Measurements from ENCODE around the gene LAMB4.

DNA sequence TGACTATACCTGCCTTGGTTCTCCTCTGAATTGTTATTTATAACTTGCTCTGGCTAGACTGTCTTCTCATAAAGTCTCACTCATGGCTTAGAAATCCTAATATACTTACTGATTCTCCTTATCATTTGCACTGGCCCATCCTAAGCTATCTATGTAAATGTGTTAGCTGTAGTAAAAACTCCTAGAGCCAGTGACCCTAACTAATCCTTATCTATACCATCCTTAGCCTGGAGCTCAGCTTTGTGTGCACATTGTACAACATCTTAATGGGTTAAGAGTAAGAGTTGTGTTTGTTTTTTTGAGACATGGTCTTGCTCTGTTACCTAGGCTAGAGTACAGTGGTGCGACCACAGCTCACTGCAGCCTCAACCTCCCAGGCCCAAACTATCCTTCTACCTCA, 40.8 kb downstream of the LAMB4 start:
- TF ChIP-seq, protein P1, sequence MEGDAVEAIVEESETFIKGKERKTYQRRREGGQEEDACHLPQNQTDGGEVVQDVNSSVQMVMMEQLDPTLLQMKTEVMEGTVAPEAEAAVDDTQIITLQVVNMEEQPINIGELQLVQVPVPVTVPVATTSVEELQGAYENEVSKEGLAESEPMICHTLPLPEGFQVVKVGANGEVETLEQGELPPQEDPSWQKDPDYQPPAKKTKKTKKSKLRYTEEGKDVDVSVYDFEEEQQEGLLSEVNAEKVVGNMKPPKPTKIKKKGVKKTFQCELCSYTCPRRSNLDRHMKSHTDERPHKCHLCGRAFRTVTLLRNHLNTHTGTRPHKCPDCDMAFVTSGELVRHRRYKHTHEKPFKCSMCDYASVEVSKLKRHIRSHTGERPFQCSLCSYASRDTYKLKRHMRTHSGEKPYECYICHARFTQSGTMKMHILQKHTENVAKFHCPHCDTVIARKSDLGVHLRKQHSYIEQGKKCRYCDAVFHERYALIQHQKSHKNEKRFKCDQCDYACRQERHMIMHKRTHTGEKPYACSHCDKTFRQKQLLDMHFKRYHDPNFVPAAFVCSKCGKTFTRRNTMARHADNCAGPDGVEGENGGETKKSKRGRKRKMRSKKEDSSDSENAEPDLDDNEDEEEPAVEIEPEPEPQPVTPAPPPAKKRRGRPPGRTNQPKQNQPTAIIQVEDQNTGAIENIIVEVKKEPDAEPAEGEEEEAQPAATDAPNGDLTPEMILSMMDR (IDR thresholded peaks at IDR 0.05 in 4 of 5, conservative IDR thresholded peaks at IDR 0.05 in 1 of 5): no peak
- TF ChIP-seq POLR2A (IDR thresholded peaks at IDR 0.05): no peak
